Neuronal stem cell (in vitro differentiated cells): ENCODE measurements around the gene STK39.

Source experiments
- DNase-seq: peaks from one replicate; pipeline ENCODE4 v3.0.0-alpha.2; 2013; ENCODE audit warnings: low spot score
- H2AFZ ChIP-seq: one replicate; pipeline ENCODE4 v1.6.1; 2013; ENCODE audit warnings: mild to moderate bottlenecking, low read length, inconsistent platforms
- H2AK5ac ChIP-seq: 2 replicates; pipeline ENCODE4 v1.6.1; 2013; ENCODE audit warnings: low read depth, mild to moderate bottlenecking, inconsistent platforms, low read length, moderate library complexity, mixed read lengths
- H2BK120ac ChIP-seq: 2 replicates; pipeline ENCODE4 v1.6.1; 2013; ENCODE audit warnings: low read depth, mild to moderate bottlenecking, inconsistent platforms, low read length, moderate library complexity, mixed read lengths
- H2BK12ac ChIP-seq: one replicate; pipeline ENCODE4 v1.6.1; 2013; ENCODE audit warnings: low read length, inconsistent platforms
- H2BK15ac ChIP-seq: 2 replicates; pipeline ENCODE4 v1.6.1; 2013; ENCODE audit warnings: mild to moderate bottlenecking, low read length, inconsistent platforms, mixed read lengths
- H2BK5ac ChIP-seq: one replicate; pipeline ENCODE4 v1.6.1; 2013; ENCODE audit warnings: inconsistent platforms, mild to moderate bottlenecking, low read length, moderate library complexity
- H3K14ac ChIP-seq: one replicate; pipeline ENCODE4 v1.6.1; 2013; ENCODE audit warnings: low read length, inconsistent platforms
- H3K18ac ChIP-seq: 2 replicates; pipeline ENCODE4 v1.6.1; 2013; ENCODE audit warnings: low read length, inconsistent platforms
- H3K23ac ChIP-seq: 2 replicates; pipeline ENCODE4 v1.6.1; 2013; ENCODE audit warnings: low read depth, mild to moderate bottlenecking, mixed read lengths, low read length, inconsistent platforms; ENCODE audit not compliant: poor library complexity
- H3K27ac ChIP-seq: replicated peaks from 3 replicates; pipeline ENCODE4 v1.5.1; 2013; ENCODE audit warnings: low read length, inconsistent platforms
- H3K27me3 ChIP-seq, 3 experiments: 2 replicates each; pipeline ENCODE4 v1.6.1; 2013; ENCODE audit warnings: low read length in 3 of 3, mild to moderate bottlenecking in 2 of 3, inconsistent platforms in 1 of 3, low read depth in 1 of 3, mixed read lengths in 1 of 3, moderate library complexity in 1 of 3; ENCODE audit not compliant: control insufficient read depth in 3 of 3, insufficient read depth in 3 of 3
- H3K36me3 ChIP-seq, 2 donors: replicated peaks in 1 of 2; 2 replicates each; pipeline ENCODE4 v1.6.1; 2013; ENCODE audit warnings: low read length in 2 of 2; ENCODE audit not compliant: control insufficient read depth in 2 of 2, insufficient read depth in 2 of 2
- H3K4ac ChIP-seq: 2 replicates; pipeline ENCODE4 v1.6.1; 2013; ENCODE audit warnings: inconsistent platforms, mild to moderate bottlenecking, low read length, moderate library complexity
- H3K4me1 ChIP-seq, 2 donors: 1 replicate in 1 of 2; 2 replicates in 1 of 2; pipeline ENCODE4 v1.6.1; 2013; ENCODE audit warnings: low read length in 2 of 2, low read depth in 1 of 2; ENCODE audit not compliant: control insufficient read depth in 2 of 2, insufficient read depth in 1 of 2
- H3K4me2 ChIP-seq: one replicate; pipeline ENCODE4 v1.6.1; 2013; ENCODE audit warnings: mild to moderate bottlenecking, low read length, inconsistent platforms; ENCODE audit not compliant: insufficient read depth, poor library complexity, severe bottlenecking
- H3K4me3 ChIP-seq, 2 donors: 2 replicates each; pipeline ENCODE4 v1.5.1; 2013; ENCODE audit warnings: low read length in 2 of 2, mild to moderate bottlenecking in 2 of 2, inconsistent platforms in 1 of 2, moderate library complexity in 1 of 2
- H3K79me1 ChIP-seq: one replicate; pipeline ENCODE4 v1.6.1; 2013; ENCODE audit warnings: low read depth, mild to moderate bottlenecking, inconsistent platforms, low read length, moderate library complexity
- H3K9ac ChIP-seq: one replicate; pipeline ENCODE4 v1.6.1; 2013; ENCODE audit warnings: mild to moderate bottlenecking, low read depth, low read length, inconsistent platforms; ENCODE audit not compliant: poor library complexity
- H3K9me3 ChIP-seq, 2 donors: replicated peaks in 1 of 2; 2 replicates each; pipeline versions ENCODE3 to v1.6.1; 2013; ENCODE audit warnings: low read length in 2 of 2, mild to moderate bottlenecking in 2 of 2, inconsistent platforms in 1 of 2, low read depth in 1 of 2, mixed read lengths in 1 of 2, moderate library complexity in 1 of 2; ENCODE audit not compliant: control insufficient read depth in 2 of 2, insufficient read depth in 1 of 2
- H4K8ac ChIP-seq: one replicate; pipeline ENCODE4 v1.6.1; 2013; ENCODE audit warnings: low read depth, mild to moderate bottlenecking, inconsistent platforms, low read length, moderate library complexity
- H4K91ac ChIP-seq: one replicate; pipeline ENCODE4 v1.6.1; 2013; ENCODE audit warnings: low read length, low read depth, mild to moderate bottlenecking, inconsistent platforms; ENCODE audit not compliant: poor library complexity
- WGBS, 2 donors: extraction: QIAGEN DNeasy Blood & Tissue Kit; methylation state at CpG; one replicate each; pipeline ENCODE4 v1.1.7; 2013; ENCODE audit warnings: missing lambda C conversion rate in 2 of 2, mixed read lengths in 1 of 2; ENCODE audit not compliant: insufficient read length in 2 of 2, insufficient replicate concordance in 1 of 2; ENCODE audit errors: extremely low coverage in 2 of 2; 5-methylcytosine and 5-hydroxymethylcytosine counted together

The STK39 gene

GRCh38 chr2:168159754-168160585, 87.4 kb downstream of the STK39 start:
- no peak overlapping the region for H2AK5ac ChIP-seq
- H3K9me3 ChIP-seq: no peaks in the 10 kb centered on the region
- no peak for DNase-seq
- H2AFZ ChIP-seq: no peak overlapping the region
- H2BK5ac ChIP-seq: no peak overlapping the region
- WGBS, 2 donors: no CpG with 5 or more reads among the region's 8 CpGs
- H4K8ac ChIP-seq: no peak overlapping the region
- no peak overlapping the region for H3K9ac ChIP-seq
- H2BK15ac ChIP-seq: no peak overlapping the region
- H3K4me2 ChIP-seq: no peak overlapping the region
- no peak overlapping the region for H3K4ac ChIP-seq
- peaks cover 0 to 78% of the 10 kb centered on the region in 2 donors for H3K36me3 ChIP-seq
- no peak overlapping the region for H4K91ac ChIP-seq
- H3K27ac ChIP-seq: no peak overlapping the region
- no peak overlapping the region for H2BK120ac ChIP-seq
- H2BK12ac ChIP-seq: no peak overlapping the region
- H3K23ac ChIP-seq: no peak overlapping the region
- H3K79me1 ChIP-seq: no peaks in the 10 kb centered on the region
- peaks cover 0 to 3% of the 10 kb centered on the region in 2 donors for H3K4me1 ChIP-seq
- no peak overlapping the region for H3K4me3 ChIP-seq
- no peak overlapping the region for H3K18ac ChIP-seq
- H3K27me3 ChIP-seq: no peaks in the 10 kb centered on the region
- H3K14ac ChIP-seq: no peak overlapping the region

GRCh38 chr2:168158586-168158985, 88.8 kb downstream of the STK39 start:
- Histone ChIP-seq H3K27ac (no peak overlapping the region), H3K14ac (no peak overlapping the region), H3K9me3 (no peaks in the 10 kb centered on the region), H2BK5ac (no peak overlapping the region), H4K8ac (no peak overlapping the region), H3K4me1 (no peaks in the 10 kb centered on the region), H3K27me3 (no peaks in the 10 kb centered on the region), H3K9ac (no peak overlapping the region), H3K4me2 (no peak overlapping the region), H2BK12ac (no peak overlapping the region), H4K91ac (no peak overlapping the region), H2AFZ (no peak overlapping the region), H3K23ac (no peak overlapping the region), H2BK120ac (no peak overlapping the region), H3K79me1 (no peaks in the 10 kb centered on the region), H3K4me3 (no peak overlapping the region), H3K4ac (no peak overlapping the region), H2BK15ac (no peak overlapping the region), H3K36me3 (peaks cover 0 to 68% of the 10 kb centered on the region in 2 donors), H2AK5ac (no peak overlapping the region), H3K18ac (no peak overlapping the region)
- no CpG with 5 or more reads among the region's 3 CpGs for WGBS, 2 donors
- no peak for DNase-seq

GRCh38 chr2:168157926-168158325, 89.5 kb downstream of the STK39 start:
- no peak overlapping the region for H3K4me3 ChIP-seq
- H3K27ac ChIP-seq: no peak overlapping the region
- no peak overlapping the region for H3K23ac ChIP-seq
- H3K4me1 ChIP-seq: no peaks in the 10 kb centered on the region
- no peaks in the 10 kb centered on the region for H3K79me1 ChIP-seq
- no peak overlapping the region for H3K14ac ChIP-seq
- H3K9ac ChIP-seq: no peak overlapping the region
- H3K4ac ChIP-seq: no peak overlapping the region
- no peaks in the 10 kb centered on the region for H3K9me3 ChIP-seq
- WGBS, 2 donors: no CpG with 5 or more reads among the region's 2 CpGs
- no peak overlapping the region for H2AFZ ChIP-seq
- no peak overlapping the region for H2BK12ac ChIP-seq
- H2AK5ac ChIP-seq: no peak overlapping the region
- no peak overlapping the region for H2BK120ac ChIP-seq
- H3K4me2 ChIP-seq: no peak overlapping the region
- H4K91ac ChIP-seq: no peak overlapping the region
- H3K36me3 ChIP-seq: peaks cover 0 to 64% of the 10 kb centered on the region in 2 donors
- no peak overlapping the region for H2BK5ac ChIP-seq
- no peaks in the 10 kb centered on the region for H3K27me3 ChIP-seq
- no peak for DNase-seq
- no peak overlapping the region for H4K8ac ChIP-seq
- H2BK15ac ChIP-seq: no peak overlapping the region
- no peak overlapping the region for H3K18ac ChIP-seq

GRCh38 chr2:168157070-168157469, 90.3 kb downstream of the STK39 start:
- Histone ChIP-seq H3K18ac (no peak overlapping the region), H2AFZ (no peak overlapping the region), H3K9me3 (no peaks in the 10 kb centered on the region), H2BK120ac (no peak overlapping the region), H3K14ac (no peak overlapping the region), H4K8ac (no peak overlapping the region), H3K9ac (no peak overlapping the region), H2BK15ac (no peak overlapping the region), H3K79me1 (no peaks in the 10 kb centered on the region), H3K27ac (no peak overlapping the region), H3K4me2 (no peak overlapping the region), H3K4ac (no peak overlapping the region), H3K27me3 (no peaks in the 10 kb centered on the region), H3K36me3 (peaks cover 0 to 72% of the 10 kb centered on the region in 2 donors), H2AK5ac (no peak overlapping the region), H2BK5ac (no peak overlapping the region), H3K4me3 (no peak overlapping the region), H2BK12ac (no peak overlapping the region), H3K4me1 (no peaks in the 10 kb centered on the region), H4K91ac (no peak overlapping the region), H3K23ac (no peak overlapping the region)
- DNase-seq: no peak
- no CpG with 5 or more reads among the region's 3 CpGs for WGBS, 2 donors
